HUES64 (cell line): Measurements from ENCODE around the gene P2RY6.
"Not testable (repeated sequence)": the region's sequence is repeated elsewhere in the genome, so short reads cannot be mapped to it uniquely, and the experiment has no call there.

Experiments
- H3K27ac ChIP-seq: 2 replicates; pipeline ENCODE4 v1.7.0; 2013; ENCODE audit warnings: low read depth, low read length, inconsistent platforms
- H3K27me3 ChIP-seq: 2 replicates; pipeline ENCODE4 v1.6.1; 2013; ENCODE audit warnings: mild to moderate bottlenecking, low read length; ENCODE audit not compliant: insufficient read depth
- H3K36me3 ChIP-seq: 2 replicates; pipeline ENCODE4 v1.6.1; 2013; ENCODE audit warnings: mild to moderate bottlenecking, low read length; ENCODE audit not compliant: insufficient read depth
- H3K4me1 ChIP-seq: 2 replicates; pipeline ENCODE4 v1.6.1; 2013; ENCODE audit warnings: mild to moderate bottlenecking, low read length, moderate library complexity; ENCODE audit not compliant: insufficient read depth
- H3K4me3 ChIP-seq: 2 replicates; pipeline ENCODE4 v1.5.1; 2013; ENCODE audit warnings: mild to moderate bottlenecking, low read length, moderate library complexity
- H3K9ac ChIP-seq: 2 replicates; pipeline ENCODE4 v1.6.1; 2013; ENCODE audit warnings: mild to moderate bottlenecking, low read depth, low read length
- H3K9me3 ChIP-seq: 2 replicates; pipeline ENCODE4 v1.6.1; 2013; ENCODE audit warnings: low read depth, low read length; ENCODE audit not compliant: insufficient read depth
- WGBS: fragments of 150-250, 120-280 bp; methylation state at CpG from one replicate; pipeline ENCODE4 v1.1.7; 2013; ENCODE audit warnings: missing lambda C conversion rate; 5-methylcytosine and 5-hydroxymethylcytosine counted together

The P2RY6 gene

GRCh38 chr11:73271478-73271865 lies 666 bp upstream of the P2RY6 start:
- not testable (repeated sequence) for H3K4me3 ChIP-seq, H3K9ac ChIP-seq, H3K27me3 ChIP-seq, H3K9me3 ChIP-seq, H3K36me3 ChIP-seq, H3K4me1 ChIP-seq, H3K27ac ChIP-seq
- 92% methylated on average over 8 of the region's 10 CpGs for WGBS

- Histone ChIP-seq H3K36me3 (no peaks in the 10 kb centered on the region), H3K27ac (no peak overlapping the region), H3K9me3 (no peaks in the 10 kb centered on the region), H3K27me3 (no peaks in the 10 kb centered on the region; the same call in 1 of the 2 replicates), H3K9ac (no peak overlapping the region), H3K4me3 (no peak overlapping the region), H3K4me1 (peaks cover 8% of the 10 kb centered on the region; the same call in 1 of the 2 replicates)
- WGBS: 93% methylated on average over 7 of the region's 7 CpGs
Observed at GRCh38 chr11:73272680-73273038, 521 bp downstream of the P2RY6 start.

GRCh38 chr11:73273222-73273895 lies 1.2 kb downstream of the P2RY6 start:
- H3K27ac ChIP-seq: no peak overlapping the region
- H3K4me1 ChIP-seq: peaks cover 8% of the 10 kb centered on the region; the same call in 1 of the 2 replicates
- H3K9ac ChIP-seq: no peak overlapping the region
- no peaks in the 10 kb centered on the region for H3K9me3 ChIP-seq
- no peaks in the 10 kb centered on the region for H3K27me3 ChIP-seq
- no peaks in the 10 kb centered on the region for H3K36me3 ChIP-seq
- H3K4me3 ChIP-seq: no peak overlapping the region
- 90% methylated on average over 6 of the region's 8 CpGs for WGBS

- H3K36me3 ChIP-seq, H3K4me3 ChIP-seq, H3K9ac ChIP-seq, H3K27me3 ChIP-seq, H3K9me3 ChIP-seq, H3K27ac ChIP-seq, H3K4me1 ChIP-seq: not testable (repeated sequence)
- 93% methylated on average over 3 of the region's 4 CpGs for WGBS
Observed at GRCh38 chr11:73274191-73274590, 2.1 kb downstream of the P2RY6 start.

GRCh38 chr11:73274722-73275380 lies 2.7 kb downstream of the P2RY6 start:
- H3K4me3 ChIP-seq: no peak overlapping the region

GRCh38 chr11:73275381-73275750 lies 3.2 kb downstream of the P2RY6 start:
- WGBS: 92% methylated on average over 4 of the region's 4 CpGs
- Histone ChIP-seq H3K36me3 (no peaks in the 10 kb centered on the region), H3K9ac (no peak overlapping the region), H3K9me3 (no peaks in the 10 kb centered on the region), H3K27me3 (no peaks in the 10 kb centered on the region), H3K27ac (no peak overlapping the region), H3K4me1 (no peaks in the 10 kb centered on the region), H3K4me3 (no peak overlapping the region)

More at GRCh38 chr11:73274722-73275380, 2.7 kb downstream of the P2RY6 start:
- no peaks in the 10 kb centered on the region for H3K27me3 ChIP-seq
- no peak overlapping the region for H3K27ac ChIP-seq
- no peak overlapping the region for H3K9ac ChIP-seq
- H3K4me1 ChIP-seq: peaks cover 2% of the 10 kb centered on the region; the same call in 1 of the 2 replicates
- no peaks in the 10 kb centered on the region for H3K9me3 ChIP-seq
- 91% methylated on average over 11 of the region's 11 CpGs for WGBS
- no peaks in the 10 kb centered on the region for H3K36me3 ChIP-seq

GRCh38 chr11:73277467-73277866 lies 5.3 kb downstream of the P2RY6 start:
- 88% methylated on average over 3 of the region's 3 CpGs for WGBS
- H3K4me1 ChIP-seq: no peaks in the 10 kb centered on the region
- H3K4me3 ChIP-seq: no peak overlapping the region
- no peaks in the 10 kb centered on the region for H3K9me3 ChIP-seq
- H3K9ac ChIP-seq: no peak overlapping the region
- H3K27me3 ChIP-seq: no peaks in the 10 kb centered on the region
- H3K27ac ChIP-seq: no peak overlapping the region
- H3K36me3 ChIP-seq: no peaks in the 10 kb centered on the region

GRCh38 chr11:73280626-73281025 lies 8.5 kb downstream of the P2RY6 start:
- no peak overlapping the region for H3K4me3 ChIP-seq
- no peak overlapping the region for H3K27ac ChIP-seq
- no peak overlapping the region for H3K9ac ChIP-seq
- H3K9me3 ChIP-seq: no peaks in the 10 kb centered on the region
- WGBS: 88% methylated on average over 5 of the region's 5 CpGs
- H3K27me3 ChIP-seq: no peaks in the 10 kb centered on the region
- no peaks in the 10 kb centered on the region for H3K36me3 ChIP-seq
- H3K4me1 ChIP-seq: no peaks in the 10 kb centered on the region

- H3K4me1 ChIP-seq: no peaks in the 10 kb centered on the region
- H3K27me3 ChIP-seq: no peaks in the 10 kb centered on the region
- H3K4me3 ChIP-seq: no peak overlapping the region
- H3K9ac ChIP-seq: no peak overlapping the region
- H3K27ac ChIP-seq: no peak overlapping the region
- WGBS: 92% methylated on average over 3 of the region's 3 CpGs
- no peaks in the 10 kb centered on the region for H3K36me3 ChIP-seq
- no peaks in the 10 kb centered on the region for H3K9me3 ChIP-seq
Observed at GRCh38 chr11:73281201-73281741, 9.1 kb downstream of the P2RY6 start.

GRCh38 chr11:73281796-73282660 lies 9.9 kb downstream of the P2RY6 start:
- Histone ChIP-seq H3K9ac (no peak overlapping the region), H3K4me3 (no peak overlapping the region), H3K27me3 (no peaks in the 10 kb centered on the region), H3K9me3 (no peaks in the 10 kb centered on the region), H3K4me1 (no peaks in the 10 kb centered on the region), H3K36me3 (no peaks in the 10 kb centered on the region), H3K27ac (no peak overlapping the region)
- 81% methylated on average over 3 of the region's 3 CpGs for WGBS
